Stomach (tissue), 9 donors: Measurements from ENCODE around the gene JTB. TPM values are rescaled to one million over a fixed set of nuclear protein-coding genes. Genes with fewer than 3 reads are reported as not detected.

Experiments
- DNase-seq, 2 donors: peaks; one replicate each; pipeline versions ENCODE4 v3.0.0 to v3.0.0-alpha.2; 2013 to 2019
- H3K27ac ChIP-seq, 5 donors: fragments of 200-600 bp in 4 of 5; sonication (generic) in 4 of 5; one replicate each; pipeline ENCODE4 v1.5.1; 2013 to 2019; ENCODE audit warnings: mild to moderate bottlenecking in 1 of 5, moderate library complexity in 1 of 5
- H3K27me3 ChIP-seq, 3 donors: fragments of 200-600 bp; sonication (generic); one replicate each; pipeline ENCODE4 v1.5.1; 2017 to 2019; ENCODE audit warnings: mixed run types in 1 of 3
- H3K36me3 ChIP-seq, 4 donors: fragments of 200-600 bp; sonication (generic); 1 replicate in 3 of 4; 2 replicates in 1 of 4; pipeline ENCODE4 v1.5.1; 2016 to 2019
- H3K4me1 ChIP-seq, 4 donors: fragments of 200-600 bp; sonication (generic); one replicate each; pipeline ENCODE4 v1.5.1; 2016 to 2019
- H3K4me3 ChIP-seq, 4 donors: fragments of 200-600 bp; sonication (generic) in 3 of 4; one replicate each; pipeline ENCODE4 v1.5.1; 2016 to 2019; ENCODE audit warnings: mild to moderate bottlenecking in 1 of 4
- H3K9me3 ChIP-seq, 4 donors: fragments of 200-600 bp; sonication (generic); one replicate each; pipeline ENCODE4 v1.5.1; 2016 to 2019
- EP300 ChIP-seq: sonication (generic); formaldehyde crosslinking; IDR thresholded peaks from one replicate; pipeline ENCODE4 v1.6.1; 2017; ENCODE audit warnings: antibody characterized with exemption
- POLR2A ChIP-seq, 4 donors: fragments of 450-650 bp; IDR thresholded peaks; one replicate each; pipeline ENCODE4 v1.6.1; 2016; ENCODE audit warnings: antibody characterized with exemption in 4 of 4, control low read depth in 2 of 4, mild to moderate bottlenecking in 1 of 4, moderate library complexity in 1 of 4
- POLR2AphosphoS5 ChIP-seq, 3 donors: sonication (generic); formaldehyde crosslinking; IDR thresholded peaks; one replicate each; pipeline ENCODE4 v1.6.1; 2016; ENCODE audit warnings: antibody characterized with exemption in 3 of 3
- WGBS, 5 donors: extraction: QIAGEN DNeasy Blood & Tissue Kit in 3 of 5; methylation state at CpG; one replicate each; pipeline versions ENCODE4 v1.1.5 to v1.1.7; 2013 to 2018; 5-methylcytosine and 5-hydroxymethylcytosine counted together
- intact Hi-C: fragments of 100-400 bp; cut with DNase I; formaldehyde crosslinking; loops from one replicate; pipeline ENCODE4 v1.15.1; 2023; ENCODE audit warnings: low total_unique reads
- polyA plus RNA-seq, 3 donors: library from polyadenylated mRNA; stranded (reverse); fragments of 200-250 nt; gene quantifications; one replicate each; pipeline ENCODE4 v1.2.3, GENCODE V29; 2013
- total RNA-seq, 5 donors: library from RNA; depleted of rRNA; stranded (reverse); fragments of >200 nt; gene quantifications; one replicate each; pipeline versions ENCODE4 v1.1.0 to v1.2.3, GENCODE V29; 2014 to 2016
- TF ChIP-seq, protein P1 (sequence below), 7 experiments: fragments of 450-650 bp in 4 of 7; fragments of 200-600 bp in 3 of 7; sonication (generic) in 3 of 7; IDR thresholded peaks; one replicate each; pipeline ENCODE4 v1.5.1; 2016 to 2019; ENCODE audit warnings: antibody characterized with exemption in 7 of 7, control low read depth in 2 of 7, mild to moderate bottlenecking in 1 of 7
- donor health status: healthy with polysubstance abuse.
- donor health status: Bipolar disorder and iron deficiency.
- donor health status: healthy.

JTB gene
- total and polyA plus RNA-seq, 8 donors = 130 to 859 (median 235) TPM

GRCh38 chr1:153995640-153996039, 18.2 kb upstream of the JTB start:
- intact Hi-C loops = no loop called here
- peaks cover 24 to 47% (median 44%) of the 10 kb centered on the region in 4 donors for H3K36me3 ChIP-seq
- DNase-seq = no peak
- 93 to 96% (median 94%) methylated on average over 11 of the region's 11 CpGs for WGBS, 5 donors
- peaks cover 18 to 41% (median 29%) of the 10 kb centered on the region in 4 donors for H3K4me1 ChIP-seq
- no peaks in the 10 kb centered on the region for H3K9me3 ChIP-seq
- no peaks in the 10 kb centered on the region for H3K27me3 ChIP-seq
- TF ChIP-seq POLR2A (IDR thresholded peaks at IDR 0.05) (no peak), POLR2AphosphoS5 (IDR thresholded peaks at IDR 0.05) (no peak), EP300 (no peak)
- TF ChIP-seq, protein P1, sequence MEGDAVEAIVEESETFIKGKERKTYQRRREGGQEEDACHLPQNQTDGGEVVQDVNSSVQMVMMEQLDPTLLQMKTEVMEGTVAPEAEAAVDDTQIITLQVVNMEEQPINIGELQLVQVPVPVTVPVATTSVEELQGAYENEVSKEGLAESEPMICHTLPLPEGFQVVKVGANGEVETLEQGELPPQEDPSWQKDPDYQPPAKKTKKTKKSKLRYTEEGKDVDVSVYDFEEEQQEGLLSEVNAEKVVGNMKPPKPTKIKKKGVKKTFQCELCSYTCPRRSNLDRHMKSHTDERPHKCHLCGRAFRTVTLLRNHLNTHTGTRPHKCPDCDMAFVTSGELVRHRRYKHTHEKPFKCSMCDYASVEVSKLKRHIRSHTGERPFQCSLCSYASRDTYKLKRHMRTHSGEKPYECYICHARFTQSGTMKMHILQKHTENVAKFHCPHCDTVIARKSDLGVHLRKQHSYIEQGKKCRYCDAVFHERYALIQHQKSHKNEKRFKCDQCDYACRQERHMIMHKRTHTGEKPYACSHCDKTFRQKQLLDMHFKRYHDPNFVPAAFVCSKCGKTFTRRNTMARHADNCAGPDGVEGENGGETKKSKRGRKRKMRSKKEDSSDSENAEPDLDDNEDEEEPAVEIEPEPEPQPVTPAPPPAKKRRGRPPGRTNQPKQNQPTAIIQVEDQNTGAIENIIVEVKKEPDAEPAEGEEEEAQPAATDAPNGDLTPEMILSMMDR (IDR thresholded peaks at IDR 0.05) = no peak
- H3K4me3 ChIP-seq = no peak overlapping the region
- no peak overlapping the region for H3K27ac ChIP-seq

DNA sequence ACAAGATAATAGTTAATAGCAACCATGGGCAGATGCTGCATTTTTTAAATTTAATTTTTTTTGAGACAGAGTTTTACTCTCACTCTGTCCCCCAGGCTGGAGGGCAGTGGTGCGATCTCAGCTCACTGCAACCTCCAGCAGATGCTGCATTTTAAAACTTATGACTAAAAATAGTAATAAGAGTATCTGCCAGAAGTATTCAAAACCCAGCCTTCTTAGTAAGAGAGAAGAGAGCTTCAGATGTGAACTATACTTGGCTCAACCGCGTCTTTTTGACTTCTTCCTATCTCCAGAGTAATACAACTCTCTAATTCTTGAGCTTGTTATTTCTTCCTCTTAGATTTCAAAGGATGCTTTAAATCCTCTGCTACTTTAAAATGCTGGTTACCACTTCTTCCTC, 17.7 kb upstream of the JTB start:
- Histone ChIP-seq H3K9me3 (no peaks in the 10 kb centered on the region), H3K4me1 (peaks cover 18 to 43% (median 27%) of the 10 kb centered on the region in 4 donors), H3K27me3 (no peaks in the 10 kb centered on the region), H3K27ac (no peak overlapping the region), H3K36me3 (peaks cover 24 to 47% (median 44%) of the 10 kb centered on the region in 4 donors), H3K4me3 (no peak overlapping the region)
- DNase-seq = no peak
- WGBS, 5 donors = 86 to 92% (median 90%) methylated on average over 3 of the region's 3 CpGs
- intact Hi-C loops = no loop called here
- TF ChIP-seq EP300 = no peak
- TF ChIP-seq, protein P1 (IDR thresholded peaks at IDR 0.05) = no peak
- TF ChIP-seq POLR2A (IDR thresholded peaks at IDR 0.05) = no peak
- no peak for TF ChIP-seq POLR2AphosphoS5 (IDR thresholded peaks at IDR 0.05)

DNA sequence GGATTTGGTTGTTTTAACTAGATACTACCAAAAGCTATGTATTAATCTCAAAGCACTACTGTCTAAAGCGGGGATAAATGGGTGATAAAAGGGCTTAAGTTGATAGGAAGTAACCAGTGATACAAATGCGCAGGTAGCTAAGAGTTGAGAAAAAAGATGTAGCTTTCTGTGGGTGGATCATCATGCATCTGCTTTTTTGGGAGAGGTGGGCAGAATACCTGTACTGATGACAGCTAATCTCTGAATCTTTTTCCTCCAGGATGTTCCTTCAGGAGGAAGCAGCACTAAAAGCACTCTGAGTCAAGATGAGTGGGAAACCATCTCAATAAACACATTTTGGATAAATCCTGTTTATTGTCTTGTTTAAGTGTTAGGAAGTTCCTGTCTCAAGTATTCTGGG, 14.3 kb upstream of the JTB start:
- Histone ChIP-seq H3K9me3 (no peaks in the 10 kb centered on the region), H3K27ac (peak overlapping the region in 4 of 5 donors; percentile 93 to 98 (median 98)), H3K4me1 (peaks cover 22 to 57% (median 35%) of the 10 kb centered on the region in 4 donors), H3K4me3 (peak overlapping the region; percentile 76 to 97 (median 88)), H3K36me3 (peaks cover 24 to 47% (median 44%) of the 10 kb centered on the region in 4 donors), H3K27me3 (no peaks in the 10 kb centered on the region)
- 57 to 80% (median 78%) methylated on average over 2 of the region's 2 CpGs for WGBS, 5 donors
- intact Hi-C loops = no loop called here
- no peak for DNase-seq
- TF ChIP-seq, protein P1 (IDR thresholded peaks at IDR 0.05) = no peak
- TF ChIP-seq POLR2A (IDR thresholded peaks at IDR 0.05) = no peak
- no peak for TF ChIP-seq POLR2AphosphoS5 (IDR thresholded peaks at IDR 0.05)
- no peak for TF ChIP-seq EP300

DNA sequence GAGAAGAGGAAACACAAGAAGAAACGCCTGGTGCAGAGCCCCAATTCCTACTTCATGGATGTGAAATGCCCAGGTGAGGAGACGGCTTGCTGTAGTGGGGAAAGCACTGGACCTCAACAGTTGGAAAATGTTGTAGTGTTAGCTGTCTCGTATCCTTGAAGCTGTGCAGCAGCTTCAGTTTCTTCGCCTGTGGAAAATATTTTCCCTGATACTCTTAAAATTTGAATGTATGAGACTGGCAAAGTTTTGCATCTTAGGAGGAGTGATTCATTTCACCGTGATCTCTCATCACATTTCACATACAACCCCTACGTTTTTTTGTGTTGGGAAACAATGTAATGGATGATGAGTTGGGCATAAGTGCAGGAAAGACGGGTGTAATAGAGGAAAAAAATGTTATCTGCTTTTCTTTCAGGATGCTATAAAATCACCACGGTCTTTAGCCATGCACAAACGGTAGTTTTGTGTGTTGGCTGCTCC, 13.7 kb upstream of the JTB start:
- no peaks in the 10 kb centered on the region for H3K9me3 ChIP-seq
- intact Hi-C loops = no loop called here
- no peak for DNase-seq
- TF ChIP-seq POLR2A (IDR thresholded peaks at IDR 0.05) = no peak
- TF ChIP-seq POLR2AphosphoS5 (IDR thresholded peaks at IDR 0.05) = no peak
- no peak for TF ChIP-seq EP300
- TF ChIP-seq, protein P1 (IDR thresholded peaks at IDR 0.05) = no peak
- no peaks in the 10 kb centered on the region for H3K27me3 ChIP-seq
- H3K4me1 ChIP-seq = peaks cover 22 to 63% (median 40%) of the 10 kb centered on the region in 4 donors
- peak overlapping the region; percentile 93 to 98 (median 97) for H3K27ac ChIP-seq
- WGBS, 5 donors = 2 to 10% (median 5%) methylated on average over 9 of the region's 9 CpGs
- H3K36me3 ChIP-seq = peaks cover 24 to 45% (median 44%) of the 10 kb centered on the region in 4 donors
- H3K4me3 ChIP-seq = peak overlapping the region; percentile 76 to 97 (median 88)
